ENCODE data around the gene PGAM2.

Gene PGAM2

DNA sequence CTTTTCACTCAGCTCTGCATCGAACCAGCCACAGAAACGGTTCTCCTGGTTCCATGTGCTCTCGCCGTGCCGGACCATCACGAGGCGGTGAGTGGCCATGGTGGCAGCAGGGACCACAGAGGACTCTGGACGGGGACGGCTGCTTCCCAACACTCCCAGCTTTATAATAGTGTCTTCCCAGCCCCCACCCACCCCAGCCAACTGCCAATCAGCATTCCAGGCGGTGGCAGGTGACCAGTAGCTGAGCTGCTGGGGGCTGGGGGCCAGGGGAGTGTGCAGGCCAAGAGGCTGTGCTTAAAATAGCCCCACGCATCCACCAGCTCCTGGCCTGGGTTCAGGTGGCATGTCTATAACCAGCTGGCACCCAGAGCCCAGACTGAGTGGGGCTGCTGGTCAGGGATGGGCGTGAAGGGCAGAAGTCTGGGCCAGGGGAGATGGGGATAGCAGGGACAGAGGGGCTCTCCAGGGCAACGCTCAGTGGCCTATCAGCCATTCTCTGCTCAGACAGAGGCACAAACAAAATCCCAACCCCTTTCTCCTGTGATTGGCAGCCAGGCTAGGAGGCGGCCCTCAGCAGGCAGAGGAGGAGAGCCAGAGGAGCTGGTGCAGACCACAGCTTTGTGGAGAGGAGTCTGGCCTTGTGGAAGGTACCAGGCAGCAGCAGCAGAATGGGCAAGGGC is at the start of gene PGAM2:
Gene PGAM2 (minus strand): TSS at position 137 of the 680 bp plus-strand sequence. CDS start 38 bp downstream, at position 99.
- in situ Hi-C loops (cut with HindIII; ENCODE audit: low sequenced_read_pairs): no loop called here

- in situ Hi-C loops (cut with HindIII; ENCODE audit: low sequenced_read_pairs): no loop called here
Measured at GRCh38 chr7:44114586-44115310, 49.4 kb upstream of the PGAM2 start.

GRCh38 chr7:44113764-44114354 is 48.5 kb upstream of the PGAM2 start:
- in situ Hi-C loops (cut with HindIII; ENCODE audit: low sequenced_read_pairs): no loop called here

- in situ Hi-C loops (cut with HindIII; ENCODE audit: low sequenced_read_pairs): no loop called here
Measured at GRCh38 chr7:44112997-44113763, 47.8 kb upstream of the PGAM2 start.

DNA sequence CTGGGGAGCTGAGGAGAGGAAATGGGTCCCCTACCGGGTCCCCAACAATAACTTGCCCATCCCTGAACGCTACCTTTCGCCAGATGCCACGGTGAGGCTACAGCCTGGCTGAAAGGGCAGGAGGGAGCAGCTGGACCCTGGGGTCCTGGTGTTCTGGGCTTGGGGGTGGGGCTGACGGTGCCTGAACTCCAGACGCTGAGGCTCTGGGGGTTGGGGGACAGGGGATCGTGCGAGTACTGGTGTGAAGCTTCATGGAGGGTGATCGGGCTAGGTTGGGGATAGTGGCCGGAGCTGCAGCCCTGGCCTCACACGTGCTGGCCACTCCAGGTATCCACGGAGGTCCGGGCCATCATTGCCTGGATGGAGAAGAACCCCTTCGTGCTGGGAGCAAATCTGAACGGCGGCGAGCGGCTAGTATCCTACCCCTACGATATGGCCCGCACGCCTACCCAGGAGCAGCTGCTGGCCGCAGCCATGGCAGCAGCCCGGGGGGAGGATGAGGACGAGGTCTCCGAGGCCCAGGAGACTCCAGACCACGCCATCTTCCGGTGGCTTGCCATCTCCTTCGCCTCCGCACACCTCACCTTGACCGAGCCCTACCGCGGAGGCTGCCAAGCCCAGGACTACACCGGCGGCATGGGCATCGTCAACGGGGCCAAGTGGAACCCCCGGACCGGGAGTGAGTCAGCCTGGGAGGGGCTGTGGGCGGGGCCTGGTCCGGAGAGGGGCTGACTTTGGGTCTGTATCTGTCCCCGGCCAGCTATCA is 47.0 kb upstream of the PGAM2 start:
- in situ Hi-C loops (cut with HindIII; ENCODE audit: low sequenced_read_pairs): no loop called here

- in situ Hi-C loops (cut with HindIII; ENCODE audit: low sequenced_read_pairs): no loop called here
Measured at GRCh38 chr7:44111761-44112160, 46.4 kb upstream of the PGAM2 start.

- in situ Hi-C loops (cut with HindIII; ENCODE audit: low sequenced_read_pairs): no loop called here
Measured at GRCh38 chr7:44110719-44111635, 45.6 kb upstream of the PGAM2 start.

GRCh38 chr7:44109991-44110390 is 44.6 kb upstream of the PGAM2 start:
- in situ Hi-C loops (cut with HindIII; ENCODE audit: low sequenced_read_pairs): no loop called here

- in situ Hi-C loops (cut with HindIII; ENCODE audit: low sequenced_read_pairs): no loop called here
Measured at GRCh38 chr7:44108768-44109750, 43.7 kb upstream of the PGAM2 start.

- in situ Hi-C loops (cut with HindIII; ENCODE audit: low sequenced_read_pairs): no loop called here
Measured at GRCh38 chr7:44107961-44108767, 42.8 kb upstream of the PGAM2 start.

- in situ Hi-C loops (cut with HindIII; ENCODE audit: low sequenced_read_pairs): no loop called here
Measured at GRCh38 chr7:44107116-44107960, 42.0 kb upstream of the PGAM2 start.

GRCh38 chr7:44106311-44107065 is 41.1 kb upstream of the PGAM2 start:
- in situ Hi-C loops (cut with HindIII; ENCODE audit: low sequenced_read_pairs): no loop called here

- in situ Hi-C loops (cut with HindIII; ENCODE audit: low sequenced_read_pairs): no loop called here
Measured at GRCh38 chr7:44105832-44106231, 40.5 kb upstream of the PGAM2 start.

GRCh38 chr7:44104860-44105771 is 39.7 kb upstream of the PGAM2 start:
- in situ Hi-C loops (cut with HindIII; ENCODE audit: low sequenced_read_pairs): no loop called here
